ENCODE data around the gene RGS12. TPM values are rescaled to one million over a fixed set of nuclear protein-coding genes. Genes with fewer than 3 reads are reported as not detected.

RGS12 gene
- total and polyA plus RNA-seq, 2 donors (not counting 1 experiment from before 2014, with no cell fraction given), result 3.5 to 13.9 TPM

GRCh38 chr4:3250438-3250955 lies 42.3 kb upstream of the RGS12 start:
- ATAC-seq (ENCODE audit: low read depth) (no peak), DNase-seq (no peak)
- no peaks in the 10 kb centered on the region for H3K4me1 Mint-ChIP-seq
- no peak overlapping the region for H3K27ac ChIP-seq (ENCODE audit: low read length in 2 of 2)
- no peak overlapping the region for H3K27ac Mint-ChIP-seq
- H3K4me2 ChIP-seq (replicated peaks; ENCODE audit: low read depth, low read length, poor library complexity, severe bottlenecking), result no peak overlapping the region
- H3K36me3 ChIP-seq (replicated peaks in 1 of 2; ENCODE audit: control extremely low read depth in 1 of 2, control insufficient read depth in 1 of 2, extremely low read depth in 1 of 2, insufficient read depth in 2 of 2, low read length in 1 of 2), result no peaks in the 10 kb centered on the region
- no peaks in the 10 kb centered on the region for H3K9me3 ChIP-seq (ENCODE audit: control extremely low read depth in 1 of 3, control insufficient read depth in 2 of 3, insufficient read depth in 1 of 3, low read length in 2 of 3)
- no peak overlapping the region for H2AFZ ChIP-seq (ENCODE audit: insufficient read depth, low read depth, low read length, poor library complexity, severe bottlenecking)
- H3K4me3 ChIP-seq (ENCODE audit: control extremely low read depth in 1 of 5, extremely low read depth in 1 of 5, insufficient read depth in 1 of 5, low read depth in 2 of 5, low read length in 4 of 5), result no peak overlapping the region
- H3K4me3 Mint-ChIP-seq, result no peak overlapping the region
- H3K27me3 ChIP-seq (replicated peaks in 1 of 4; ENCODE audit: control extremely low read depth in 1 of 4, control insufficient read depth in 3 of 4, insufficient read depth in 4 of 4, low read length in 3 of 4), result no peaks in the 10 kb centered on the region
- TF ChIP-seq, protein P1, sequence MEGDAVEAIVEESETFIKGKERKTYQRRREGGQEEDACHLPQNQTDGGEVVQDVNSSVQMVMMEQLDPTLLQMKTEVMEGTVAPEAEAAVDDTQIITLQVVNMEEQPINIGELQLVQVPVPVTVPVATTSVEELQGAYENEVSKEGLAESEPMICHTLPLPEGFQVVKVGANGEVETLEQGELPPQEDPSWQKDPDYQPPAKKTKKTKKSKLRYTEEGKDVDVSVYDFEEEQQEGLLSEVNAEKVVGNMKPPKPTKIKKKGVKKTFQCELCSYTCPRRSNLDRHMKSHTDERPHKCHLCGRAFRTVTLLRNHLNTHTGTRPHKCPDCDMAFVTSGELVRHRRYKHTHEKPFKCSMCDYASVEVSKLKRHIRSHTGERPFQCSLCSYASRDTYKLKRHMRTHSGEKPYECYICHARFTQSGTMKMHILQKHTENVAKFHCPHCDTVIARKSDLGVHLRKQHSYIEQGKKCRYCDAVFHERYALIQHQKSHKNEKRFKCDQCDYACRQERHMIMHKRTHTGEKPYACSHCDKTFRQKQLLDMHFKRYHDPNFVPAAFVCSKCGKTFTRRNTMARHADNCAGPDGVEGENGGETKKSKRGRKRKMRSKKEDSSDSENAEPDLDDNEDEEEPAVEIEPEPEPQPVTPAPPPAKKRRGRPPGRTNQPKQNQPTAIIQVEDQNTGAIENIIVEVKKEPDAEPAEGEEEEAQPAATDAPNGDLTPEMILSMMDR (IDR thresholded peaks at IDR 0.05), result no peak
- TF ChIP-seq EZH2 (IDR thresholded peaks at IDR 0.05; ENCODE audit: borderline replicate concordance, insufficient read depth, low read depth, low read length, poor library complexity, severe bottlenecking), result no peak
- ChIA-PET CTCF (no interaction called here), POLR2A (no interaction called here)
- 94% methylated on average over 12 of the region's 14 CpGs for WGBS (ENCODE audit: insufficient coverage)
- H4K20me1 ChIP-seq (ENCODE audit: control insufficient read depth, insufficient read depth, low read length, poor library complexity, severe bottlenecking), result no peaks in the 10 kb centered on the region
- no peaks in the 10 kb centered on the region for H3K4me1 ChIP-seq (ENCODE audit: control insufficient read depth in 2 of 2, insufficient read depth in 2 of 2, low read length in 2 of 2)
- no peaks in the 10 kb centered on the region for H3K79me2 ChIP-seq (ENCODE audit: control insufficient read depth, insufficient read depth, low read length)
- intact Hi-C loops (cut with micrococcal nuclease), result no loop called here
- no peaks in the 10 kb centered on the region for H3K9me3 Mint-ChIP-seq (ENCODE audit: insufficient read depth)
- H3K9ac ChIP-seq (ENCODE audit: low read length), result no peak overlapping the region
- no peaks in the 10 kb centered on the region for H3K27me3 Mint-ChIP-seq

DNA sequence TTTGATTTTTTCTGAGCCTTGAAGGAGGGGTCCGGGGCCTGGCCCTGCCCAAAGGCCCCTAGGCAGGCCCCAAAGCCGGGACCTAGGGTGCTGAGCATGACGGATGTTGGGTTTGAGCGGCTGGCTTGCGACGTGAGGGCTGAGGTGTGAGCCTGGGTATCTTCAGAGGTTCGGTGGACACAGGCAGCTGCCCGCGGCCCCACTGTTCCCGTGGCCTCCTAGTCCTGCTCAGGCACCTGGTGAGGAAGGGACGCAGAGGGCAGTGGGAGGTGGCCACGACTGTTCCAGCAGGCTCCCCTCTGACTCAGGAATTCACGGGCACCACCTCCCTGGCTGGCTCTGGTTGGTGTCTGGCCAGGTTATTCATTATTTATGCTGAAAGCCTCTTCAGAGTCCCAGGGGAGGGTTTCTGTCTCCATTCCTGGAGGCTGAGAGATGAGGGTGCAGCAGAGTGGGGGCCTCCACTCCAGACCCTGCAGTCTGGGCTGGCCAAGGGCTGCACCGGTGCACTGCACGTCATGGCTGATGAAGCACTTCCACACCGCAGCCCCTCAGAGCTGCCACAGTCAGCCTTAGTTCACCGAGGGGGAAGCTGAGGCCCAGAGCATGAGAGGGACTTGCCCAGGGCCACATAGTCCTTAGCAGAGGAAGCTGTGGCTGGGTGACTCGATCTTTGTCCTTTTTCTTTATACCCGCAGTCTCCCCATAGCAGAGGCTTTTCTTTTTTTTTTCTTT lies 41.7 kb upstream of the RGS12 start:
- ATAC-seq (ENCODE audit: low read depth) (no peak), DNase-seq (no peak)
- Histone ChIP-seq H3K4me3 (ENCODE audit: control extremely low read depth in 1 of 5, extremely low read depth in 1 of 5, insufficient read depth in 1 of 5, low read depth in 2 of 5, low read length in 4 of 5) (no peak overlapping the region), H3K36me3 (replicated peaks in 1 of 2; ENCODE audit: control extremely low read depth in 1 of 2, control insufficient read depth in 1 of 2, extremely low read depth in 1 of 2, insufficient read depth in 2 of 2, low read length in 1 of 2) (no peaks in the 10 kb centered on the region), H3K9me3 (ENCODE audit: control extremely low read depth in 1 of 3, control insufficient read depth in 2 of 3, insufficient read depth in 1 of 3, low read length in 2 of 3) (no peaks in the 10 kb centered on the region), H3K4me2 (replicated peaks; ENCODE audit: low read depth, low read length, poor library complexity, severe bottlenecking) (no peak overlapping the region), H3K27ac (ENCODE audit: low read length in 2 of 2) (no peak overlapping the region), H3K27me3 (replicated peaks in 1 of 4; ENCODE audit: control extremely low read depth in 1 of 4, control insufficient read depth in 3 of 4, insufficient read depth in 4 of 4, low read length in 3 of 4) (no peaks in the 10 kb centered on the region), H3K79me2 (ENCODE audit: control insufficient read depth, insufficient read depth, low read length) (no peaks in the 10 kb centered on the region), H3K9ac (ENCODE audit: low read length) (no peak overlapping the region), H3K4me1 (ENCODE audit: control insufficient read depth in 2 of 2, insufficient read depth in 2 of 2, low read length in 2 of 2) (no peaks in the 10 kb centered on the region), H4K20me1 (ENCODE audit: control insufficient read depth, insufficient read depth, low read length, poor library complexity, severe bottlenecking) (no peaks in the 10 kb centered on the region), H2AFZ (ENCODE audit: insufficient read depth, low read depth, low read length, poor library complexity, severe bottlenecking) (no peak overlapping the region)
- Mint-ChIP-seq H3K4me3 (no peak overlapping the region), H3K4me1 (no peaks in the 10 kb centered on the region), H3K27me3 (no peaks in the 10 kb centered on the region), H3K27ac (no peak overlapping the region), H3K9me3 (ENCODE audit: insufficient read depth) (no peaks in the 10 kb centered on the region)
- TF ChIP-seq, protein P1 (IDR thresholded peaks at IDR 0.05), result no peak
- WGBS (ENCODE audit: insufficient coverage), result 94% methylated on average over 17 of the region's 19 CpGs
- ChIA-PET POLR2A (no interaction called here), CTCF (no interaction called here)
- intact Hi-C loops (cut with micrococcal nuclease), result no loop called here

Measured in B cell (primary cell).